OCI-LY7 (cell line): ENCODE data around the gene JAKMIP2.

Experiments
- EZH2phosphoT487 ChIP-seq: fragments of 200-600 bp; sonication (generic); IDR thresholded peaks from 2 replicates; pipeline ENCODE4 v1.6.1; 2018; ENCODE audit warnings: low read depth, borderline replicate concordance, mild to moderate bottlenecking, mixed run types, antibody characterized with exemption, low read length, moderate library complexity, mixed read lengths
- TF ChIP-seq, protein P1 (sequence below): fragments of 200-600 bp; sonication (generic); conservative IDR thresholded peaks from 2 replicates; pipeline ENCODE4 v1.5.1; 2014; ENCODE audit warnings: mild to moderate bottlenecking, antibody characterized with exemption, low read length, moderate library complexity, mixed read lengths

DNA sequence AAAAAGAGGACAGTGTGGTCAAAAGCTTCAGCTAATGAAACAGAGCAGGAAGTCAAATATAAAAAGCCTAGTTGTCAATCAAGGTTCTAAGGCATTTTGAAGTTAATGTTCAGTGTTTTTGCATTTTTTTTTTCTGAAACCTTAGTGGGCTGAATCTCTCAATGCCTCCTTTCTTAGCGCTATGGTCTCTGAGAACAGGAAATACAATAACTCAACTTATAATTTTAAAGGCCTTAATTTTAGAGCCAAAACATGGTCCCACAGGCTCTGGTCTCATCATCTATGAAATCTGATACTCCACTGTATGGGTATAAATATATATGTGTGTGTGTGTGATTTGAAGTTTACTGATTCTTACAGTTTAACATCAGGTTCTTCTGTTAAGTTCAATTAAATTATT, 209.3 kb downstream of the JAKMIP2 start:
- TF ChIP-seq, protein P1, sequence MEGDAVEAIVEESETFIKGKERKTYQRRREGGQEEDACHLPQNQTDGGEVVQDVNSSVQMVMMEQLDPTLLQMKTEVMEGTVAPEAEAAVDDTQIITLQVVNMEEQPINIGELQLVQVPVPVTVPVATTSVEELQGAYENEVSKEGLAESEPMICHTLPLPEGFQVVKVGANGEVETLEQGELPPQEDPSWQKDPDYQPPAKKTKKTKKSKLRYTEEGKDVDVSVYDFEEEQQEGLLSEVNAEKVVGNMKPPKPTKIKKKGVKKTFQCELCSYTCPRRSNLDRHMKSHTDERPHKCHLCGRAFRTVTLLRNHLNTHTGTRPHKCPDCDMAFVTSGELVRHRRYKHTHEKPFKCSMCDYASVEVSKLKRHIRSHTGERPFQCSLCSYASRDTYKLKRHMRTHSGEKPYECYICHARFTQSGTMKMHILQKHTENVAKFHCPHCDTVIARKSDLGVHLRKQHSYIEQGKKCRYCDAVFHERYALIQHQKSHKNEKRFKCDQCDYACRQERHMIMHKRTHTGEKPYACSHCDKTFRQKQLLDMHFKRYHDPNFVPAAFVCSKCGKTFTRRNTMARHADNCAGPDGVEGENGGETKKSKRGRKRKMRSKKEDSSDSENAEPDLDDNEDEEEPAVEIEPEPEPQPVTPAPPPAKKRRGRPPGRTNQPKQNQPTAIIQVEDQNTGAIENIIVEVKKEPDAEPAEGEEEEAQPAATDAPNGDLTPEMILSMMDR: no peak
- no peak for TF ChIP-seq EZH2phosphoT487
